ENCODE measurements around the gene SESN3.
"Not testable (repeated sequence)": the region's sequence is repeated elsewhere in the genome, so short reads cannot be mapped to it uniquely, and the experiment has no call there.

SESN3 gene

GRCh38 chr11:95248666-95249467, 17.9 kb upstream of the SESN3 start:
- DNase-seq: no peak

DNA sequence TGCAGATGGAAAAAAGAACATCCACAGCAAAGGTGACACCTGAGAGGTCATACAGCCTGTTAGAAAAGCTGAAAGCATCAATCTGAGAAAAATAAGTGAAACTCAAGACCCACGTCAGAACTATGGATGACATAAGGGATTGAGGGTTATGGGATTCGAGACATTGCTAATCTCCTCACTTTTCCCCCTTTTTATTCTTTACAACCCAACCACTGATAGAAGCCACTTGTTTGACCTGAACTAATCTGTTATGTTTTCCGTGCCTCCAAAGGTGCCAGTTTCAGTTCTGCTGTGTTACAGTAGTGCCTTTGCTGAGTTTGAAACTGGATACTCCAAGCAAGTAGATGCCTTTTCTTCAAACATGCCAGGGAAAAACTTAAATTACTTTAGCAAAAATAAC, 16.9 kb upstream of the SESN3 start:
- DNase-seq: no peak

DNA sequence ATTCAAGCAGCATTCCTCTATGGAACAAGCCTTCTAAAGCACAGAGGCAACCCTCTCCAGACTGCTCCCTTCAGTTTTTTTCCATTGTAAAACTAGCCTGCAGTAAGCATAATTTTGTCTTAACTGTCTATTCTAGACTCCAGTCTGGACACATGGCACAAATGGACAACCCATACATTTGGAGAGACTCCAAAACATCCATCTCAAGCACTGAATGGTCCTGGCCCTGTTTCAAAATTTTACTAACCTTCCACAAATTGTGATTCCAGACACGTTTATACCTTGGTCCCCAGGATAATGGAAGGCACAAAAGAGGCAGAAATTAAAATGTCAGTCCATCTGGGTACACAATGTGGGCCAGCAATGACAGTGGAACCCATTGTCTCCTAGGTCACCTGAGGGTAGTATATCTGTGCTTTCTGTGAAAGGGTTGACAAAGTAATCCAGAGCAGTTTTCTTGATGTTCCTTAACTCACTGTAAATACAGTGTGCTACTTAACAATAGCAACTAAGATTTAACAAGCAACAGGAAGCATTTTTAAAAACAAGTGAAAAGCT, 16.2 kb upstream of the SESN3 start:
- peak; percentile 35 for DNase-seq

DNA sequence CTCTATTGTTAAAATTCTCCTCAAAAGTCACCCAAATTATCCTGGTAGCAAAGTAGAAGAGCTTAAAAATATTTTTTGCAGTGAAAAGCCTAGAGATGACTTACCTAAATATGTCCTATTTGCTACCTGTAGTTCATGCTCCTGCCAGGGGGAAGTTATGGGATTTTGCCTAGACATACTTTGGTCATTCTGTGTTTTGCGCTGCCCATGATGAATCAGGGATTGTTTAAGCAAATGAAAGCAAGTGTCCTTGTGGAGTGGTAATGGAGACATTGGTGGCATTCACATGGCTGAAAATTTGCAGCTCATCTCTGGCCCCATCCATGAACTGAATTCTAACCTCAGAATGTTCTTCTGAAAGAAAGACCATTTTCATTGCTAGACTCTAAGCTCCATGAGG, 14.6 kb upstream of the SESN3 start:
- no peak for DNase-seq

DNA sequence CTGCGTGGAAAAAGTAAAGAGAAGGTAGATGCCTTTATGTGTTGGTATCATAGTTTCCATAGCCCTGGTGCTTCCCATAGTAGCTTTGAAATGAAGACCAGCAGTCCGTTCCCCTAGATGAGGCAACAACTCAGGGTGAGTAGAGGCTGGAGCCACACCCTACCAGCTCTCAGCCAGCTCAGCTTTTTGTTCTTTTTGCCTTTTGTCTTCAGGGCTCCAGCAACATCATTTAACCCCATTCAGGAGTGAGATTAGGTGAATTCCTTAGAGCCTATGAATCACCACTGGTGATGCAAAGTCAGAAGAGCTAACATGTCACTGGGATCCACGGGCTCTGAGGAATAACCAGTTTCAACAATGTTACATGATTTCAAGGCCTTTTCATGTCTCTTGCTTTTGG, 14.0 kb upstream of the SESN3 start:
- no peak for DNase-seq

- no peak for DNase-seq
These were observed 12.7 kb upstream of the SESN3 start for GRCh38 chr11:95243673-95244072.

DNA sequence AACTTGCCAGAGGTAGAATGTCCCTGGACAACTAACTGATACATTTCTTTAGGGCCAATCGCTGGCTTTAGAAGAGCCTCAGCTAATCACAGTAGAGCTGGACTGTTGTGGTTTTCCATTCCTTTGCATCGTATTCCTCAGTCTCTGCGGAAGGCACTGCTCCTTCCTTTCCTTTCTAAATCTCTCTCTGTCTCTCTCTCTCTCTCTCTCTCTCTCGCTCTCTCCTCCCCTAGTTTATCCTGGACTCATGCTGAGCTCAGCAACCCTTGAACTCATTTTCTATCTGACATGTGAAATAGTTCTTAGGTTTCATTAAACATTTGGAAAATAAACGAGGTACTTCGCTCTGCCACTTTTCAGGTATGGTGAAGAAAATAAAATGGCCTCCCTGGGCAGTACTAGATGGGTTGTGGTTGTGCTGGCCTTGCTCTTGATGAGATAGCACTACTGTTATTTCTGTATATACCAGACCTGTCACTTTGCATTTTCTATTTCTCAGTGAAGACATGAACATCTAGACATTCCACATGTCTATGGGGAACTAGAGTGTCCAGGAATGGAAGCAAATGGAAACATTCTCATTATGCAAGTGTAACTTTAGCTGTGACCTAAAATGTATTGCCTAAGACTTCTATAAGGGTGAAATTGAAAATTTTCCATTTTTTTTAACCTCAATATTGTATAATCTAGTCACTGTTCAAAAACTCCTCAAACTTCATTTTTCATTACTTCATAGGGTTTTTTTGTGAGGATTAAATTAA, 12.0 kb upstream of the SESN3 start:
- DNase-seq: no peak

DNA sequence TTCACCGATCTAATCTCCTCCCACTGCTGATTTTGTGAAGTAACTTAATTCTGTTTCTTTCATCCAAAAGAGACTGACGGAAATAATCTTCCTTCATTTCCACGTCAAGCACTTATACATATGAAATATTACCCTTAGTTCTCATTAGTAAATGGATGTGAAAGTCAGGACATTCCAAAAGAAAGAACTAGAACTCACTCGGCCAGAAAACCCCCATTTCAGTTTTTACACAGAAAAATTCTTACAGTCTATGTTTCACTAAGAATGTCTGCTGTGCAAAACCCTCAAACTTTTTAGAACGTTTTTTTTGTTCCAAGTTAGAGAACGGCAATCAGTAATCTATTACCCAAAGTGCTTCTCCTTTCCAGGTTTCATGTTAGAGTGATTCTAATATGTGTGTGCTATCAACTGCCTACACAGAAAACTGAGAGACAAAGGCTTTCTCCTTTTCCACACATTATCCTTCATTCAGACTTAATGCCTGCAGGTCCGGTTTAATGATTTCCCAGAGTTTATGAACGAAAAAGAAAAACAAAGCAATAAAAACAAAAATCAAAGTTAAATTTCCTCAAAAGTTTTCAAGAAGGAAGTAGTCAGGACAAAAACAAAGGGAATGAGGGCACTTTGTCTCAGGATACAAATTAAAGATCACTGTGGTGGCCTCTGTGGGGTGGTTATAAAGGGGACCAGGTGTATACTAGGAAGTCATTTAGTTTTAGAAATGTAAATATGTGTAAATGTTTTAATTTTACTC, 11.3 kb upstream of the SESN3 start:
- no peak for DNase-seq

GRCh38 chr11:95241681-95242081, 10.7 kb upstream of the SESN3 start:
- DNase-seq: no peak

DNA sequence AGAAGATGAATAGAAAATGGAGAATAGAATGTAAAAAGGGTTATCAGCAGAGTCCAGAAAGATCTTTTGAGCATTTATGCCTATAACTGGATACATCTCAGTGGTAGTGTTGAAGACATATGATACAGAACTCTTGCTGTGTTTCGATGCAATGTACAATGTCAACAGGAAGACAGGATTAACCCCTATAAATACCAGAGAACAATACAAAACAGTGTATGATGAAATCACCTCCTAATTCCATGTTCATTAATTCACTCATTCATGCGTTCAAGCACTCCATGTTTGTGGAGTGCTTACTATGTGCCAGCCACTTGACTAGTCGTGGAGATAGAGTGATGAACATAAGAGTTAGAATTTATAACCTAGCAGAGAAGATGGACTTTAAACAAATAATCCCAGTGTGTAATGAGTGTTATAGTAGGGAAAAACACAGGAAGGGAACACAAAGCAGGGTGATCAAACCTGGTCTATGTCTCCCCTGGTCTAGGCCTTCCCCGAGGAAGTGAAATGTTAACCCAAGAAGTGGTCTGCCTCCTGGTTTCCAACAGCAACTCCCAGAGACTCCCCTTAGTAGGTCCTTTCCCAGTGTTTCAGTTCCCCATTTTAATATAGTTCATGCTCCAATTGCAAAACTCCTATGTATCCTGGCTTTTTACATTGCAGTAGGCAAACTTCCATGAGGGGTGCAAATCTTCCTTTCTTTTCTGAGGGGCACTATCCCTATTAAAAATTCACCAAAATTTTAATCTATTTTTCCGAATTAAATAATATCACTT, 9.1 kb upstream of the SESN3 start:
- DNase-seq: no peak

DNA sequence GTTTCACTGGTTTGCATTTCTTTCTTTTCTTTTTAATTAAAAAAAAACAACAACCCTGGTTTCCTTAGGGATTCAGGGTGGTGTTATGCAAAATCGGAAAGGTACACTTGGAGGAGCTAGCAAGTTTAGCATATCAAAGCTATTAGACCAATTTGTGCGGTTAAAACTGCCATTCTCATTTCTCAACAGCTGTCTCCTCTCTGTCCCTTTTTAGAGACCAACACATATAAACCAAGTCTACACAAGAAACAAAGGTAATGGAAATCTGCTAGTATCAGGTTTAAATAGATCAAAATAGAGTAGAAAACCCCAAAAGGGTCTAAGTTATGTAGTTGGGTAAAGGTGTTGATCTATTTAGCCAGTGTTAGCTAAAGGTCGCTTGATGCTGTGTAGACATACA, 1.7 kb upstream of the SESN3 start:
- no peak for DNase-seq

DNA sequence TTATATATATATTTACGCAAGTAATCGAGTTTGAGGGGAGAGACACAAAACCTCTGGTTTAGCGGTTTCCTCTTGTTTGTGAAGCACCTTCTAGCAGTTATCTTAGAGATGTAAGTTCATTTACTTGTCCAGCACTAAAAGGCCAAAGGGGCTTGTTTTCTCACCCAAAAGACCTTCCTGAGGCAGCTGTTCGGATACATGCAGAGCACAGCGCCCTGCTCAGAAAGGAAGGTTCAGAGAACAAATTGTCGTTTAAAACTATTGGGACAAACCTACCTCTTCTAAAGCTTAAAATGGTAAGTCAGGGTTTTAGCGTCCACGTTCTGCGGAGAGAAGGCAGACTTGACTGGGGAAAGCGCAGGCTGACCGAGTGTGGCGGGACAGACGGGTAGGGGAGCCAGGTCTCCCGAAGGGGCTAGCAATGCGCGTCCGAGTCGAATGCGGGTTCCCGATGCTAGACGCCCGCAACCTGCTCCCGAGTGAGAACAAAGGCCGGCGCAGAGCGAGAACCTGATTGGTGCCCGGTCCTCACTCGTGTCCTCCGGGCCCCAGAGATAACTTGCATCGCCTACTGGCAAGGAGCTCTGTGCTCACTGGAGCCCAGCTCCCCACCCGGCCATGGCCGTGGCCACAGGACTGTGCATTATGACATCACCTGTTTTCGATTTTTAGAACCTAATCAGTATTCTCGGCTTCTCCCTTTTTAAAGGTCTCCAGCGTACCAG, 1.0 kb upstream of the SESN3 start:
- peak; percentile 40 for DNase-seq

- no peak for DNase-seq
These were observed 234 bp downstream of the SESN3 start for GRCh38 chr11:95230810-95231126.

DNA sequence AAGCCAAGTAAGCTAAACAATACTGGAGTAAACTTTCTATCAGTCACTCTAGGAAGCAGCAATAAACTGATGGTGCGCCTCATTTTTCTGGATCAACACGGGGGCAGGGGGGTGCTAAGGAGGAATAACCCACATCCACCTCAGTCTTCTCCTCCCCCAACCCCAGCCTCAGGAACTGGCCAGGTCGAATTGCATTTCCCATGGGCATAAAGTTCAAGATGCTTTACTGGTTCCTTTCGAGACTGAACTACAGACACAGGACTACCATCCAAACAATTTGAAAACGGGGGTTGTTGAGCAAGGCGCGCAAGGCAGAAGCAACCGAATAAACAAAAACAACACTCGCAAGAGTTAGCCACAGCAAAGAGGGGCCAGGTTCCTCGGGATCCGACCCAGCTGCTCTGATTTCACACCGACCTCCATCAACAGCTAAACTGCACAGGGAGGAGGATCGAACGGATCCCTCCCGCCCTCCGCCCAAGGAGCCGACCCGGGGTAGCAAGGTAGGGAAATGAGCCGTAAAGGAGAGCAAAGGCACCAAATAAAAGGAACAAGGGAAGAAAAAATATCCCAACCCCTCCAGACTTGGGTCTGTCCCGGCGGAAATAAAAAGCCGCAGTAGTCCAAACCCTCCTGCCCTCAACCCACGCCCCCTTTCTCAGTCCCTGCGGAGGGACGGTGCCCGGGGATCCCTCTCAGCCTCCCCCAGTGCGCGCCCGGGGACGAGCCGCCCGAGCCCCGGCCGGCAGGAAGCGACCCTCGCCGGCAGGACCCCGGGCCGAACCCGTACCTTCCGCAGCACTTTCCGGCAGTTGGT, 801 bp downstream of the SESN3 start:
- DNase-seq: no peak

DNA sequence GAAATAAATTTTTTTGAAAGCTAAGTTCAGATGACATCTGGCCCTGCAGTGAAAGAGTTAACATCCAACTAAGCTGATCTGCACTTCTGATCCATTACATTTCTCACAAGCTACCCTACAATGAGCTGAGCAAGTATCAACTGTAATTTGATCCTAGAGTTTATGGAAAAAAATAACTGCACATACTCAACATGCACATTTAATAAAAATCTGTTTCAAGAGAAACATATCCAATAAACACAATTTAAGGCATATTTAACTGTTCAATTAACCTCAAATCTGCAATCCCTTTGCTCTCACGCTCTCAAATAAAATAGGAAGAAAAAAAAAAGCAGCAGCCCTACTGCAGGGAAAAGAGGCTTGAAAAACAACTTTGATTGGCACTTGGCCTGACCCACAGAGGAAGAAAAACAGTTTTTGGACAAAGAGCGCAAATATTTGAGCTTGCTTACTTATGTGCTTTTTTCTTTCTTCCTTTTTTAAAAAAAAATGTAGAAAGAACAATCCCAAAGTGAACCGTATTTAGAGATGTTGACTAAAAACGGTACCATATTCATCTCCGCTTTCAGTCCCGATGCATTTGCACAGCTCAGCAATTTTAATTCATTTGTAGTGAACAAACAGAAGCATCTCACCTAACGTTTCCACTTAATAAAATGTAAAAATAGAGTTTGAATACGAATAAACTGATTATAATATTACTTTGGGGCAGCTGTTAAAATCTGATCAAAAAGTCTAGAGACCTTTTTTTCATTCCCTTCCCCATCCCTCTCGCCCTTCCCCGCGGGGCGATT, 1.6 kb downstream of the SESN3 start:
- no peak for DNase-seq

- no peak for DNase-seq
These were observed 2.8 kb downstream of the SESN3 start for GRCh38 chr11:95228081-95228749.

DNA sequence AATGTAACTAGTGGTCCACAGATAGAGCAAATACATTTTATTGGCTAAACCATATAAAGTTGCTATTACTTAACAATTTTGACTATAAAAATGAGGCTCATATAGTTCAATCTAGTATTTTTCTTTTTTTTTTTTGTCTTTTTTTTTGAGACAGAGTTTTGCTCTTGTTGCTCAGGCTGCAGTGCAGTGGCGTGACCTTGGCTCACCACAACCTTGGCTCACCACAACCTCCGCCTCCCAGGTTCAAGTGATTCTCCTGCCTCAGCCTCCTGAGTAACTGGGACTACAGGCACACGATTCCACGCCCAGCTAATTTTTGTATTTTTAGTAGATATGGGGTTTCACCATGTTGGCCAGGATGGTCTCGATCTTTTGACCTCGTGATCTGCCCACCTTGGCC, 3.9 kb downstream of the SESN3 start:
- not testable (repeated sequence) for DNase-seq

- DNase-seq: no peak
These were observed 8.2 kb downstream of the SESN3 start for GRCh38 chr11:95222817-95223216.

- DNase-seq: no peak
These were observed 11.4 kb downstream of the SESN3 start for GRCh38 chr11:95219599-95219998.

- no peak for DNase-seq
These were observed 12.9 kb downstream of the SESN3 start for GRCh38 chr11:95218149-95218548.
